ENCODE measurements around the gene PPEF1.

DNA sequence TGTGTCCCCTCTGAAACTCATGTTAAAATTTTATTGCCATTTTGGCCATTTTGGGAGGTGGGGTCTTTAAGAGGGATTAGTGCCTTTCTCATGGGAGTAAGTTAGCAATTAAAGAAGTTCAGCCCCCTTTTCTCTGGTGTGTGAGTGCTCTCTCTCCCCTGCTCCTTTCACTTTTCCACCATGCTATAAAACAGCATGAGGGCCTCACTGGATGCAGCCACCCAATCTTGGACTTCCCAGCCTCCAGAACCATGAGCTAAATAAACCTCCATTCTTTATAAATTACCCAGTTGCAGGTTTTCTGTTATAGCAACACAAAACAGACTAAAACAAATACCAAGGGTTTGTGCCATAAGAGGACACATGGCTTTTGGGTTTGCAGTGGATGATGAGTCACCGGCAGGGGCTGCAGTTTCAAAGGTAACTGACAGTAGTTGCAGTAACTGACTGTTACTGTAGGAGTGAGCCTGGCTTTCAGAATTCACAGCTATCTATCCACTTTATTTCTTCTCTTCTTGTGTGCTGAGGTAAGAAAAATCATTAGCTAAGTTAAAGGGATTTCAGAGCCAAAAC lies 121.5 kb downstream of the PPEF1 start:
- no peak for TF ChIP-seq POLR2AphosphoS5 (IDR thresholded peaks at IDR 0.05; ENCODE audit: low read depth, low read length)
- no peak for TF ChIP-seq POLR2A (IDR thresholded peaks at IDR 0.05; ENCODE audit: low read depth, low read length)

All from GM12891 (cell line).